GM19238 (cell line): ENCODE measurements around the gene ATP11A.
A peak's percentile ranks its signal among the peaks of the same experiment; 100 is the strongest.

Experiments
- DNase-seq: peaks from one replicate; pipeline ENCODE4 v3.0.0; 2011; ENCODE audit warnings: low spot score; ENCODE audit not compliant: insufficient read length

ATP11A gene

DNA sequence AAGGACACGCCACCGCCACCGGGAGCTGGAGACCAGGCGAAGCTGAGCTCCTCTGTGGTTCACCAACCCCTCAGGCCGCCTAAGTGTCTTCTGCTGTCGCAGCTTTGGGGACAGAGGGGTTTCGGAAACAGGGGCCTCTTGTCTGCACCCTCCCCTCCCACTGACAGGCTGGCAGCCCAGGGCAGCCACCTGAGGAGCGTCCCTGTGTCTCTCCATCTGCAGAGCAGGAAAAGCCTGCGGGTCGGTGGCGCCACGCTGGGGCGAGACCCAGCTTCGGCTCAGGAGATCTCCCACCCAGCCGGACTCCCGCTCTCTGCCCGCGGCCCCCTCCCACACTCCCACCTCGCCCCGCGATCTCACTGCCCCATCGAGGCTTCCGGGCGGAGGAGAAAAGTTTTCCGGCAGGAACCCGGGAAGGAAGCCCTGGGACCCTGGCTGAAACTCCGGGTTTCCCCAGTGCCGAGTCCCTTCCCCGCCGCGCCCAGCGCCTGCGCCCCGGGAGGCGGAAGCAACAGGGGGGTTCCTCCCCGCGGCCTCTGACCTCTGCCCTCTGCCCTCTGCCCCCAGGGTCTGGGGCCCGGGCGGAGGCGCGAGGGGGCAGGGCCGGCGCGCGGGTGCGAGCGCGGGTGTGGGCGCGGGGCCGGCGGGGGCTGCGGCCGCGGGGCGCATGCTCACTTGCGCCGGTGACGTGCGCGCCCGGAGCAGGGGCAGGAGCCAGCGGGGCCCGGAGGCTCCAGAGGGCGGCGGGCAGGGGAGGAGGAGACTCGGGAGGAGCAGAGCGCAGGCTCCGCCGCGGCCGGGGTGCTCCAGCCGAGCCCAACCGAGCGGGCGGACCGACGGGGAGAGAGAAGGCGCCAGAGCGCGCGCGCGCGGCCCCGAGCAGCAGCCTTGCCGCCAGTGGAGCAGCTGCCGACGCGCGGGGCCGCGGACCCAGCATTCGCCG lies at the start of gene ATP11A:
Gene ATP11A, plus strand, starts transcription at position 736 of the 943 bp plus-strand sequence. CDS start 379 bp downstream, outside the sequence.
- peak; percentile 94 for DNase-seq

DNA sequence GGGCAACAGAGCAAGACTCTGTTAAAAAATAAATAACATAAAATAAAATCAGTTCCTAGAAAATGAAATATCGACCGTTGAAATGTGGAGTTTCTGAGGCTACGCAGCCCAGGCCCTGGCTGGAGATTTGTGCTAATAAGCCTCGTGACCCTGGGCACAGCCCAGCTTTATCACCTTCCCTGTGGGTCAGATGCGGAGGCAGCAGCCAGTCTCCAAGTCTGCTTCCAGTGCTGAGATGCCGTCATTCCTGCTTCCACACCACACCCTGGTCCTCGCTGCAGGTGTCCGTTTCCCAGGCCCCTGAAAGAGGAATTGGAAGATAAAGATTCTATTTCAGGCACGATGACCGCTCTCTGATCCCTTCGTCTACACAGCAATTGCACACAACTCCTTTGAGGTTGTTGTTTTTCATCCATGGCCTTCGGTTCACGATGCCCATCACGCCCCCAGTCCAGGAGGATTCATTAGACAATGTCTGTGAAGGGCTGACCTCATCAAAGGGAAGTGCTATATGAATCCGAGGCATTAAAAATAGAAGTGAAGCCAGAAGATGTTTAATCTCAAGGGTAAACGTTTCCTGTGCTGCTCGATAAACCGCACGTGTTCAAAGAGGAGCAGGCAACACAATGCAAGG lies 48.3 kb upstream of the ATP11A start:
- DNase-seq, result no peak

DNA sequence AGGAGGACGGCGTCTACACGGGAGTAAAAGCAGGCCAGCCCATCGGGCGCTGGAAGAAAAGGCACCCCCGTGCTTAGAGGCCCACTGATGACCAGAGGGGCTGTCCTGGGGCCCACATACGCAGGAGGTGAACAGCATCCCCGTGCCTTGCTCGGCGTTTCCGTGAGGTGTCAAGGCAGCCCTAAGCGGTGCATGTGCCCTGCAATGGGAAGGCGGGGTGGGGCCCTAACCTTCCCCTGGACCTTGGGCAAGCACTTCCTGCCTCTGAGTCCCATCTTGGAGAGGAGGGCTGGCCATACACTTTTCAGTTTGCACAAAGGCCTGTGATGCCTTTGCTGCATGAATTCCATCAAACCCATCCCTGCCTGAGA lies 47.8 kb upstream of the ATP11A start:
- no peak for DNase-seq

DNA sequence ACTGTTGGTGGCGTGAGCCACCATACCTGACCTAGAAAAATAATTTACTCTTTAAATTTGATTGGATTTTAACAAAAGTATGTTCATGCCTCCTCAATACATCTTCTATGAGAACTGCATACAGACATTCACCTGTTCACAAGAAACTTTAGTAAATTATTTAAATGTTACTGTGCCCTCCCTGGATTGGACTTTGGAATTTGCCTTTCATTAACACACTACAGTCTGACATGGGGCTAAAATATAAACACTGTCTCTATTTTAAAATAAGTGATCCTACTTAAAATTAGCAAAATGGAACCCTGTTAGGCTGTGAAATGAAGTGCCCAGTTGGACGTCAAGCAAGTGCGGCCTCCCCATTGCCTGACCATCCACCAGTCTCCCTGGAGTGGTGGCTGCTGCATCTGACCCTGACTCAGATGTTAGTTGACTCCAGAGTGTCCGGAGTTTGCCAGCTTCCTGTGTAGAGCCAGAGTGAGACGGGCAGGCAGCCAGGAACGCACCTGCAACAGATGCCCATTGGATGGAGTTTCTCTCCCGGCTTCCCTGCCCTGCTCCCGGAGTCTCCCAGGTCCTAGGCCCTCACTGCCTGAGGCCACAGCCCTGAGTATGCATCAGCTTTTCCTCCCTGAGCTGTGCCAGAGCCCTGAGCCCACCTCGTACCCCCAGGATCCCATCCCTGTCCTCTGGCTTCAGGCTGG lies 45.9 kb upstream of the ATP11A start:
- DNase-seq, result no peak

DNA sequence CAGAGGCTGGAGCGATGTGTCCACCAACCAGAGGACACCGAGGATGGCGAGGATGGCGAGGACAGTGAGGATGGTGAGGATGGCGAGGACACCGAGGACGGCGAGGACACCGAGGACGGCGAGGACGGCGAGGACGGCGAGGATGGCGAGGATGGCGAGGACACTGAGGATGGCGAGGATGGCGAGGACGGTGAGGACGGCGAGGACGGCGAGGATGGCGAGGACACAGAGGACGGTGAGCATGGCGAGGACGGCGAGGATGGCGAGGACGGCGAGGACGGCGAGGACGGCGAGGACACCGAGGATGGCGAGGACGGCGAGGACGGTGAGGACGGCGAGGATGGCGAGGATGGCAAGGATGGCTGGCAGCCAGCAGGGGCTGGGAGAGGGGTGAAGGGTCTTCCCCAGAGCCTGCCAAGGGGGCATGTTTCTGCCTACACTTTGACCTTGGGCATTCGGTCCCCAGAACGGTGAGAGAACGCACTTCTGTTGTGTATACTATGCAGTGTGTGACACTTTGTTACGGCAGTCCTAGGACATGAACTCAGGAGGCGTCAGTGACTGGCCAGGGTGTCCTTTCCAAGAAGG lies 44.4 kb upstream of the ATP11A start:
- DNase-seq, result no peak

DNA sequence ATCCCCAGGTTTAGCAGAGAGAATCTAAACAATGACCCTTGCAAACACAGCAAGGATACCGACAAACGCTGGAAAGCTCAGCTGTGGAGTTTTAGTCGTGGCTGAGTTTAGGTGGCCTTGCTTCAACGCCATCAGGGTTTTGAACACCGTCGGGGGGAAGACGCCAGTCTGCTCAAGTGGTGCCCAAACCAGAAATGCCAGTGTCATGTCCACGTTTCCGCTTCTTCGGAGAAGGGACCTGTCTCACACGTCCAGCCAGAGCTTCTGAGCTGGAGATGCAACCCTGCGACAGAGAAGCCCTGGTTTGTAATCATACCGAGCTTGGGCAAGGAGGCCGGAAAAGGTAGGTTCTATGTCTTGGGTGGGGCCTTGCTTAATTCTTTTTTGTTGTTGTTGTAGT lies 42.6 kb upstream of the ATP11A start:
- no peak for DNase-seq

DNA sequence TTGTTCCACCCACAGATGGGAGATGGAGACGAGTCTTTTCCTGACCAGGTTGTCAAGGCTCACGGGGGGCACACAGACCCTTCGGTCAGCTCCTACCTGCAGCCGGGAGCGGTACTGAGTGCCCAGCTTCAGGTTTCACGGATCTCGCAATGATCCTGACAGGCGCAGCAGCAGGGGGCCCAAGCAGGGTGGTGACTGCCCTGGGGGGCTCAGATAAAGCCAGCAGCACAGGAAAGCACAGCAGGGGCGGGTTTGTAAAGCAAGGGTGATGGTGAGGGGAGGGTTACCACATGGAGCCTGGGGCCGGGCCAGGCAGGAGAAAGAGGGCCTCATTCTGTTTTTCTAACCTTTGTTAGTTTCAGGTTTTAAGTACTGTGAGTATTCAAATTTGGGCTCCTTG lies 41.7 kb upstream of the ATP11A start:
- no peak for DNase-seq

DNA sequence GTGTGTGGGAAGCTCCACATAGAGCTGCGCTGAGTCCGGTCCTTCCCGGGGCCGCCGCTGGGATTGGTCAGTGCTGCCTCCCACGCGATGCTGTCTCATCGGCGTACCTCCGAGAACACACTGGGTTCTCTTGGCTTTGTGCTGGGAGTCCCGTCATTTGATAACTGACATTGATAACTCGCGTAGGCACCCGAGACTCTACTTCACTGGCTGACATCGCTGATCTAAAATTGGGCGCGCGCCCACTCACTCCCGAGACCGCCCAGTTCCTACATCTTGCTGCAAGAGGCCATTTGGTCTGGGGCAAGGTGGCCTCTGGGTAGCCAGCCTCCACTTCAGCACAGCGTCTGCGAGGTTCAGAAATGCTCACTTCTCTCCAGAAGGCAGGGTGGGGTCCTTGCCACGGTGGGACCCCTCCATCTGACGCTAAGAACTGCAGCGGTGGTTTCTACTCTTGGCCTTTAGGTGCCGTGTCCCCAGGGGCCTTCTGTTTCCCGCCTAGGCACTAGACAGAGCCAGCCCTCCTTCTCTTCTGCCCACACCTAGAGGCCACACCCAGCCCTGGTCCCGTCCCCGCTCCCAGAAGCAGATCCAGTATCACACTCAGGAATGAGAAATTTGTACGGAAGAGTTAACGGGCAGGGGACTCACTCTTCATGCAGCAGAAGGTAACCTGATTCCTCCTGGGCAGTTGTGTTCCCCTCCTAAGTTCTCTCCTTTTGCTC lies 40.7 kb upstream of the ATP11A start:
- no peak for DNase-seq

DNA sequence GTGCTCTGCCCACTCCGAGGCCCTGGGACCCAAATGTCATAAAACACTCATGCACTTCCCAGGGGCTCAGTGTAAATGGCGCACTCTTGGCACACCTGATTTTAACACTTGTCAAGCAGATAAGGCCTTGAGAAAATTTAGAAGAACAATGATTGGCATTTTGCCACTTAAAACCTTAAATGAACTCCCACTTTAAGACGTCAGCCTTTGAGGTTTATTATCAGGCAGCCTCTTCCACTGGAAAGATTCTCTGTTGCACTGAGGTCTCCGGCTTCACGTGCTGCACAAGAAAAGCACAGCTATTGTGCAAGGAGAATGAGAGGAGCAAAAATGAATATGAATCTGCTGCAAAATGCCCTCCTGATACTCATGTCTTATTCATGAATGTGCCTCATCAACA lies 38.5 kb upstream of the ATP11A start:
- no peak for DNase-seq

DNA sequence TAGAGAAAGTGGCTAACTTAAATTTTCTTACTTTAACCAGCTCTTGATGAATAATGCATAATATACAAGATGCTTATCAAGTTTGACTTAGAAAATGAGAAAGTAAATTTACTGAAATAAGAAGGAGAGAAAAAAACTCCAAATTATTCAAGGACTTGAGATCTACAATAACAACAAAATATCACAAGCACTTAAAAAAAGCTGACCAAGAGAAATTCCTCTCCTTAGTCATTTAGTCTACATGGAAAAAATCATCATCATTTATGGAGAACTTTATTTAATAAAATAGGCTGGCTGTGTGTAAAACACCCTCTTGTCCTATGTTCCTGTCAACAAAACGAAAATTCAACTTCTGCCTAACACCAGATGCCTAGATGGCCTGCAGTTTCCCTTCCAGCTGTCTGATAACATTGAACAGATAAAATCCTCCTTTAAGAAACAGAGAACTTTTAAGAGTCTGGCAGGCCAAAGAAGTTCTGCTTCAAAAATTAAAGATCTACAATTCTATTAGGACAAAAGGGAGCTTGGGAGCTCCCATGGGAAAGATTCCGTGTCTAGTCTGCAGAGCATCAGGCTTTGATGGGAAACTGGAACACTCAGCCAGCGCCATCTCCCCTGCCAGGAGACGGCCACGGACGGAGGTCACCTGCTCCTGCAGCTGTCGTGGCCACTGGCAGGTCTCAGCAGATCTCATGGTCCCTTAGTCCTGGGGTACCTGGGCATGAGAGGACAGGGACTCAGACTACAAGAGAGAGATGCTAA lies 37.9 kb upstream of the ATP11A start:
- DNase-seq, result no peak

DNA sequence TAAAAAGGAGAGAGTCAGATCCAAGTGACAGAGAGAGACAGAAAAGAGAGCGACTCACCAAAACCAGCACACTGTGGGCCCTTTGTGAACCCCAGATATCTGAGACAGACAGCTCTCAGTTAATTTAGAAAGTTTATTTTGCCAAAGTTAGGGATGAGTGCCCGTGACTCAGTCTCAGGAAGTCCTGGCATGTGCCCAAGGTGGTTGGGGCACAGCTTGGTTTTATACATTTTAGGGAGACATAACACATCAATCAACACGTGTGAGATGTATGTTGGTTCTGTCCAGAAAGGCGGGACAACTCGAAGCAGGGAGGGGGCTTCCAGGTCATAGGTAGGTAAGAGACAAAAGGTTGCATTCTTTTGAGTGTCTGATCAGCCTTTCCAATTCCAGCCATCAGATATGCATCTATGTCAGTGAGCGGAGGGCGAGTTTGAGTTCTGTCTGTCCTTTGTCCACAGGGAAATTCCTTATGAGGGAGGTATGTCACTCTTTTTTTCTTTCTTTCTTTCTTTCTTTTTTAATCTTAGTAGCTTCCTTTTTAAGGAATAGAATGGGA lies 37.2 kb upstream of the ATP11A start:
- DNase-seq, result no peak

DNA sequence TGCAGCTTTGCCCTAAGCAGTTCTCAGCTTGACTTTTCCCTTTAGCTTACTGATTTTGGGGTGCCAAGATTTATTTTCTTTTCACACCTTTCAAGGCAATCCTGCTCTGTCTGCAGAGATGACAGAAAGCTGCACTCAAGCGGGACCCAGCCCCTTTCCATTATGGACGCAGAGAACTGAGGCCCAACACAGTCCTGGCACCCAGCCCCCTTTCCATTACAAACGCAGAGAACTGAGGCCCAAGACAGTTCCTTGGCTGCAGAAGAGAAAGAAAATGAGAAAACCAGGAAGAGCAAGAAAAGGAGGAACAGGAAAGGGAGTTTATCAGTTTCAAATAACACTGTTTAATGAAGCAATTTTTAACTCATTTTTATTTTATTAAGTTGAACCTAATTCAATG lies 36.8 kb upstream of the ATP11A start:
- DNase-seq, result no peak

DNA sequence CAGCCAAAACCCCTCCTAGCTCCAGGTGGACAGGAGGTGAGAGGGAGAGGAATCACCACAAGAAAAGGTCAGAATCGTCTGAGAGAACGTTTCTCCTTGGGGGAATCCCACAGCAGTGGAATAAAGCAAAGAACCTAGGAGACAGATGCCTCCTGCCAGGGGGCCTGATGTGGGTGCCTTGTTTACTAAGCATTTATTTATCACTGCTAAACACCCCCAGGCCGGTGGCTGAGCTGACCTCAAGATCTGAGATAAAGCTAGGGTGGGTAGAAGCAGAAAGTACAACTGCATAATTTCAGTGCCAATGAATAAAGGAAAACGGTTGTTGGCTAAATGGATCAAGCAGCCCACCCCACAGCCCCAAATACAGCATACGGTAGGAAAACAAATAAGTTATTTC lies 33.9 kb upstream of the ATP11A start:
- no peak for DNase-seq

DNA sequence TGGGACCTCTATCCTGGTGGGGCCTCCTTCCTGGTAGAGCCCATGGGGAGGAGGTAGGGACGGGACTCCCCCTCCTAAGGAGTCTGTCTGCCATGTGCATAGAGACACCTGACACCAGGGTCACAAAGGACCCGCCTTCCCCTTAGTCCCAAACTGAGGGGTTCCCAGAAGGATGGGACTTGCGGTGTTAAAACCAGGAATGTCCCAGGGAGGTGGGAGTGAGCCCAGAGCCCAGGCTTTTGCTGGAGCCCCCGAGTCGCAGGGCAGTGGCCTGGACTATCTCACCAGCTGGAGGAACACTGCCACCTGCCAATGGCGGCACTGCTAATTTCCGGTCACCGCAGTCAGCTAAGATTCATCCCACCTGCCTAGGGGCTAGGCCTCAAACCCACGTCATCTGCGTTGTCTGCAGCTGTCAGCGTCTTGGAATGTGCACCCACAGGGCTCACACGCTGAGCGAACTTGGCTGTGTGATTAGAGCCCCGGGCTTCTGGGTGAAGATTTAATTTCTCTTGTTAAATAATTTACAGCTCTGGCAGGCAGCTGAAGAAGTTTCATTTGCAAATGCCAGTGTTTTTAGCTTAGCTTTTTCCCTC lies 31.9 kb upstream of the ATP11A start:
- DNase-seq, result no peak

DNA sequence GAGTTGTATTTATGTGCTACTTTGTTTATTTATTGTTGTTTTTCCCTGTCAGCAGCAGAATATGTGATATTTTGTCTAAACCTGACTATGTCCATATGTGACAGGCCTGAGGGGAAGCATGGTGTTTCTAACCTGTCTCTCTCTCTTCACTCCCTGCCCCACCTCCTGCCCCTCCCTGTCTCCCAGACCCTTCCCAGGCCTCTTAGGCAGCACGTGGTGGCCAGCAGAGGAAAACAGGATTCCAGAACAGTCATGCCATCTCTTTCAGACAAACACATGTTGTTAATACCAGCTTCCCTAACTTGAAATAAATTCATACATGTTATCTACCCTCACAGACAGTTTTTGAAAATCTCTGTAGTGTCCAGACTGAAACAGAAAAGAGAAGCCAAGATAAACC lies 31.0 kb upstream of the ATP11A start:
- no peak for DNase-seq

DNA sequence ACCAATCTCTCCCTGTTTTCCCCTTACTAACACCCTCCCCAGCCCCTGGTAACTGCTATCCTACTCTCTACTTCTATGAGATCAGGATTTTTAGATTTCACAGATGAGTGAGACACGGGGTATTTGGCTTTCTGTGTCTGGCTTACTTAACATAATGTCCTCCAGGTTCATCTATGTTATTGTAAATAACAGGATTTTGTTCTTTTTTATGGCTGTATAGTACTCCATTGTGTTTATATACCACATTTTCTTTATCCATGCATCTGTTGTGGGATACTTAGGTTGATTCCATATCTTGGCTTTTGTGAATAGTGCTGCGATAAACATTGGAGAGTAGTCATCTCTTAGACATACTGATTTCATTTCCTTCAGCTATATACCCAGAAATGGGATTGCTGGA lies 28.5 kb upstream of the ATP11A start:
- no peak for DNase-seq

DNA sequence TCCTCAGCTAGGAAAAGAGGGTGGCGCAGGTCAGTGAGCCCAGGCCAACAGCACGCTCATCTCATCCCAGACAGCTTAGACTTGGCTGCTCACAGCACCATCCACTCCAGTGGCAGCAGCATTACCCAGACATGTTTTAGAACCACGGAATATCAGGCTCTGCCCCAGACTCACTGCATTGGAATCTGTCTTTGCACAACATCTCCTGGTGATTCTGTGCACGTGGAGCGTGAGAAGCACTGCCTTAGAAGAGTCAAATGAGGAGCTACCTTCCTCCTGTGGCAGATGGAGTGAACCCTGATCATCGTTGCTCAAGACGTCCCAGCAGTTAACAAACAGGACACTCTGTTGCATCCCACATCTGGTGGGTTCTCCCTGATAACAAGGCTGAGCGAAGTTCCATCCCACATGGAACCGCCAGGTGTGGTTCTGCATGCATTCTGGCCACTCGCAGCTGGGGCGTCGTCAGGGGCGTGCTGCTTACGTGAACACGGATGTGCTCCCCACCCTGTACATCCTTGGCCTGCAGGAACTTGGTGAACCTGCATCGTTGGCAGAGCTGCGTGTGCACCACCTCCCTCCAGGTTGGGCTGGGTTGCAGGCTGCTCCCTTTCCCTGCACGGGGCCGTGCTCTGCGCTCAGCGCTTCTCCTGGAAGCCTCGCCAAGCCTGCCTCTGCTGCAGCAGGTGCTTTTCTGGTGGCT lies 25.2 kb upstream of the ATP11A start:
- DNase-seq, result no peak

DNA sequence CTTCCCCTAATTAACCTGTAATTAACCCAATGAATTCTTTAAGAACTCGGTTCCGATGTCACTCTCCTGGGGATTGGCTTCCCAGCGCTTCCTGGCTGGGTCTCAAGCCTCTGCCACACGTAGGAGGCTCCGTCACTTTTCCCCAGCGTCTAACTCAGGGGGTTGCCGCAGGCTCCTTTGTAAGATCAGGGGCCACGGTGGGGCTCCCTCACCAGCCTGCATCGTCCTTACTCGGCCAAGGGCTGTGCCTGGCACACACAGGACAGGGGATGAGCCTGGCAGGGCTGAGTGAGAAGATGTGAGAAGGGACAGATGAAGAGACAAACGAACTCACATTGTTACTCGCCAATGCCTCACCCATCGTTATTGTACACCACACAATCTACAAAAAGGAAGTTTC lies 20.9 kb upstream of the ATP11A start:
- DNase-seq, result no peak

DNA sequence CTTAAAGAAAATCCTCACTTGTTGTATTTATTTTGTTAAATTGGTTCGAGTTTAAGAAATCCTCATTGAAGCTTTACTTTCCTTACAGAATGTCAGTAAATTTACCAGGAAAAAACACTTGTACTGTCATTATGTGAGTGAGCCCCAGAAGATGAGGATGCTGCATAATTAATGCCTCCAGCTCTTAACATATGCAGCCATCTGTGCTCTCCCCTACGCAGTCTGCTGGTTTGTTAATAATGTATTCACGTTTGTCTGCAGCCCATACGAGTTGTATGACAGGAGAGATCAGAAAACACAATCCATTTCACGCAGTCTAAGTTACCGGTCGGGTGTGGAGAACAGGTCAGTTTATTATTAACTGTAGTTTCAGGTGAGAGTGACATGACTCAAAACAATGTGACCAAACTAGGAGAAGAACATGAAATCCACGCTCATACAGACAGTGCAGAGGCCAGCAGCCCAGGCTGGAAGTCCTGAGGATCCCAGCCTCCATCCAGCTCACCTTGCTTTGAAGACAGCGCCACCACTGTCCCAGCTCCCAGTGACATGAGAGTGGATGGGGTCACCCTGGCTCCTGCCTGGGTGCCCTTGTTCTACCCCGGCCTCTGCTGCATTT lies 19.8 kb upstream of the ATP11A start:
- no peak for DNase-seq
